PC-9 (cell line): ENCODE data around the gene DISC1. TPM values are rescaled to one million over a fixed set of nuclear protein-coding genes. Genes with fewer than 3 reads are reported as not detected.

Experiments used
- BruUV-seq: library from RNA; stranded (reverse); fragments of 400-500 nt; replicated peaks from 2 replicates; lab custom pipeline; 2021; lab: Mats Ljungman, UMichigan
- CTCF ChIA-PET: fragments of 300-600 bp; sonication (Branson Sonifier 250); formaldehyde crosslinking; loops from one replicate; lab custom pipeline; 2022; ENCODE audit warnings: antibody characterized with exemption; lab: Charles Lee
- POLR2A ChIA-PET: fragments of 300-600 bp; sonication (Branson Sonifier 250); formaldehyde crosslinking; loops from one replicate; lab custom pipeline; 2022; ENCODE audit warnings: antibody characterized with exemption; ENCODE audit not compliant: unreplicated experiment; lab: Charles Lee
- DNase-seq, 2 experiments: peaks; one replicate each; pipeline versions ENCODE4 v3.0.0 to v3.0.0-alpha.2; 2015 to 2022; ENCODE audit warnings: mixed read lengths in 1 of 2
- H2AFZ ChIP-seq: fragments of 200-600 bp; sonication (generic); 2 replicates; pipeline ENCODE4 v1.8.1; 2017; ENCODE audit warnings: antibody characterized with exemption
- H3F3A ChIP-seq: fragments of 200-600 bp; sonication (generic); 2 replicates; pipeline ENCODE4 v1.8.1; 2017; ENCODE audit warnings: antibody characterized with exemption, mild to moderate bottlenecking, low read depth; ENCODE audit not compliant: insufficient read depth
- H3K27ac ChIP-seq: fragments of 200-600 bp; sonication (generic); 2 replicates; pipeline ENCODE4 v1.6.1; 2016; ENCODE audit warnings: mixed run types
- H3K27me3 ChIP-seq: fragments of 200-600 bp; sonication (generic); 2 replicates; pipeline ENCODE4 v1.6.1; 2016; ENCODE audit warnings: low read depth, mixed run types; ENCODE audit not compliant: insufficient read depth
- H3K36me3 ChIP-seq: fragments of 200-600 bp; sonication (generic); 2 replicates; pipeline ENCODE4 v1.6.1; 2016; ENCODE audit warnings: low read depth, mixed run types
- H3K4me1 ChIP-seq: fragments of 200-600 bp; sonication (generic); replicated peaks from 2 replicates; pipeline ENCODE4 v1.6.1; 2016; ENCODE audit warnings: mixed run types; ENCODE audit not compliant: insufficient read depth
- H3K4me2 ChIP-seq: fragments of 200-600 bp; sonication (generic); 2 replicates; pipeline ENCODE4 v1.6.1; 2017; ENCODE audit warnings: mixed run types
- H3K4me3 ChIP-seq: fragments of 200-600 bp; sonication (generic); 2 replicates; pipeline ENCODE4 v1.6.1; 2016; ENCODE audit warnings: mixed run types
- H3K79me2 ChIP-seq: fragments of 200-600 bp; sonication (generic); 2 replicates; pipeline ENCODE4 v1.6.1; 2017; ENCODE audit warnings: low read depth, mixed run types
- H3K9me2 ChIP-seq: fragments of 200-600 bp; sonication (generic); 2 replicates; pipeline ENCODE4 v1.8.1; 2017; ENCODE audit warnings: mild to moderate bottlenecking; ENCODE audit not compliant: insufficient read depth
- H3K9me3 ChIP-seq: fragments of 200-600 bp; sonication (generic); 2 replicates; pipeline ENCODE4 v1.8.1; 2016; ENCODE audit warnings: low read depth; ENCODE audit not compliant: insufficient read depth
- H4K20me1 ChIP-seq: fragments of 200-600 bp; sonication (generic); 2 replicates; pipeline ENCODE4 v1.8.1; 2017; ENCODE audit not compliant: insufficient read depth
- EZH2 ChIP-seq: fragments of 200-600 bp; sonication (generic); IDR thresholded peaks from 2 replicates; pipeline ENCODE4 v1.8.0; 2017; ENCODE audit warnings: antibody characterized with exemption, low read depth
- intact Hi-C: fragments of 100-400 bp; cut with micrococcal nuclease; formaldehyde crosslinking; loops from one replicate; pipeline ENCODE4 v1.10.0; 2022; ENCODE audit not compliant: unreplicated experiment
- total RNA-seq: library from RNA; stranded (reverse); gene quantifications from 2 replicates; pipeline ENCODE4 v1.2.3, GENCODE V29; 2021
- TF ChIP-seq, protein P1 (sequence below): fragments of 200-600 bp; sonication (generic); conservative IDR thresholded peaks from 2 replicates; pipeline ENCODE4 v1.6.1; 2017; ENCODE audit warnings: mixed run types, antibody characterized with exemption, mild to moderate bottlenecking, moderate library complexity

The DISC1 gene
- total RNA-seq, 1 experiment from 2014 or later = 7.4 TPM

DNA sequence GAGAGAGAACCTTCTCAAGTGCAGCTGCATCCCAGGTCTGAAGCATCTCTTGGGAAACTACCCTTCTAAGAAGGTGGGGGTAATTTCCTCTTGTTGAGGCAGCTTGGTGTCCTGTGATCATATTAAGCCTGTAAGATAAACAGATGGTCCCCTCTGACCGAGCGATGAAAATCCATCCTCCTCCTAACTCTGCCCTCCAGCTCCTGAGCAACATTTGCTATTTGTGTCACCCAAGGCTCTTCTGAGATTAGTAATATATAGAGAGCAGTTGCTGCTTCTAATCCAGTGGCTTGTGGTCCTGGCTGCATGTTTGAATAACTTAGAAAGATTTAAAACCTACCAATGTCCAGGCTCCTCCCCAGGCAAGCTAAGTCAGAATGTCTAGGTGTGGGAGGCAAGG is 123.7 kb downstream of the DISC1 start:
- Histone ChIP-seq H3K27me3 (no peaks in the 10 kb centered on the region), H3K4me2 (no peak overlapping the region), H3K4me1 (no peaks in the 10 kb centered on the region), H4K20me1 (no peaks in the 10 kb centered on the region), H3K4me3 (no peak overlapping the region), H2AFZ (no peak overlapping the region), H3K9me2 (no peaks in the 10 kb centered on the region), H3K79me2 (no peaks in the 10 kb centered on the region), H3K36me3 (0 out of 2 replicates have a peak, but pooled peaks cover 3% of the 10 kb centered on the region), H3F3A (no peaks in the 10 kb centered on the region), H3K9me3 (peaks cover 3% of the 10 kb centered on the region; the same call in 1 of the 2 replicates), H3K27ac (no peak overlapping the region)
- DNase-seq = no peak
- CTCF ChIA-PET = no interaction called here
- no TSS peak for BruUV-seq
- intact Hi-C loops = no loop called here
- POLR2A ChIA-PET = interaction anchor here (0.7 kb wide), 1 partner anchor 107 kb away, joined by 3 read pairs; no protein-coding TSS in a partner anchor
- TF ChIP-seq EZH2 = no peak
- TF ChIP-seq, protein P1, sequence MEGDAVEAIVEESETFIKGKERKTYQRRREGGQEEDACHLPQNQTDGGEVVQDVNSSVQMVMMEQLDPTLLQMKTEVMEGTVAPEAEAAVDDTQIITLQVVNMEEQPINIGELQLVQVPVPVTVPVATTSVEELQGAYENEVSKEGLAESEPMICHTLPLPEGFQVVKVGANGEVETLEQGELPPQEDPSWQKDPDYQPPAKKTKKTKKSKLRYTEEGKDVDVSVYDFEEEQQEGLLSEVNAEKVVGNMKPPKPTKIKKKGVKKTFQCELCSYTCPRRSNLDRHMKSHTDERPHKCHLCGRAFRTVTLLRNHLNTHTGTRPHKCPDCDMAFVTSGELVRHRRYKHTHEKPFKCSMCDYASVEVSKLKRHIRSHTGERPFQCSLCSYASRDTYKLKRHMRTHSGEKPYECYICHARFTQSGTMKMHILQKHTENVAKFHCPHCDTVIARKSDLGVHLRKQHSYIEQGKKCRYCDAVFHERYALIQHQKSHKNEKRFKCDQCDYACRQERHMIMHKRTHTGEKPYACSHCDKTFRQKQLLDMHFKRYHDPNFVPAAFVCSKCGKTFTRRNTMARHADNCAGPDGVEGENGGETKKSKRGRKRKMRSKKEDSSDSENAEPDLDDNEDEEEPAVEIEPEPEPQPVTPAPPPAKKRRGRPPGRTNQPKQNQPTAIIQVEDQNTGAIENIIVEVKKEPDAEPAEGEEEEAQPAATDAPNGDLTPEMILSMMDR = no peak

DNA sequence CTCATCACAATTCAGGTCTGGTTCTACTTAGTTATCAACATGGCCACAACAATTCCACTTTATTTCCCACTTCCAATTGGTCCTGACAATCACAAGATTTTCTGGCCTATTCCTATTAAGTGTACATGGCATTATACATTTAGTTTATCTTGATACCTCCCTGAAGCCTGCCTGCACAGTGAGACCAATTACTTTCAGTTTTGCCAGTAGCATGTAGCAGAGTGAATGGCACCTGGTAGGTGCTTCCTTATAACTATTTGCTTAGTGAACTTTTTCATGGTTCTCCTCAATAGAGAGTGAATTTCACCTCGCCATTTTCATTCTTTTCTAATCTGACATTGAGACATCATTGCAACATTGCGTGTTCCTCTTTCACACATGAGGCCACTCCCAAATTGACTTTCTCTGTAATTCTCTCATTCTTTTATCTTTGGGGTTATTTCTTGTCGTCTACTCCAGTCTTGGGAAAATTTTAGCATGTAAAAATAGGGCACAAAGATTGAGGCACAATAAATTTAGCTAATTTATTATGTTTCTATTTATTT is 124.3 kb downstream of the DISC1 start:
- intact Hi-C loops = no loop called here
- CTCF ChIA-PET = no interaction called here
- no TSS peak for BruUV-seq

DNA sequence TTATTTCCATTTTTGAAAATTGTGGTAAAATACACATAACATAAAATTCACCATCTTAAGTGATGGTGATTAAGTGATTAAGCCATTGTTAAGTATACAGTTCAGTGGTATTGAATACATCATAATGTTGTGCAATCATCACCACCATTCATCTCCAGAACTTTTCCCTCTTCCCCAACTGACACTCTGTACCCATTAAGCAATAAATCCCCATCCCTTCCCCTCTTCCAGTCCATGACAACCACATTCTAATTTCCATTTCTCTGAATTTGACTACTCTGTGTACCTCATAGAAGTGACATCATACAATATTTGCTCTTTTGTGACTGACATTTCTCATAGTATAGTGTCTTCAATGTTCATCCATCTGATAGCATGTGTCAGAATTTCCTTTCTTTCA is 124.8 kb downstream of the DISC1 start:
- POLR2A ChIA-PET = no interaction called here
- Histone ChIP-seq H3K36me3 (0 out of 2 replicates have a peak, but pooled peaks cover 3% of the 10 kb centered on the region), H3K9me2 (no peaks in the 10 kb centered on the region), H3K79me2 (no peaks in the 10 kb centered on the region), H3K9me3 (peaks cover 3% of the 10 kb centered on the region; the same call in 1 of the 2 replicates), H3K4me1 (no peaks in the 10 kb centered on the region), H3K4me3 (no peak overlapping the region), H3K4me2 (no peak overlapping the region), H3K27ac (no peak overlapping the region), H2AFZ (no peak overlapping the region), H3K27me3 (no peaks in the 10 kb centered on the region), H3F3A (no peaks in the 10 kb centered on the region), H4K20me1 (no peaks in the 10 kb centered on the region)
- intact Hi-C loops = no loop called here
- CTCF ChIA-PET = no interaction called here
- DNase-seq = no peak
- TF ChIP-seq, protein P1 = no peak
- TF ChIP-seq EZH2 = no peak
- no TSS peak for BruUV-seq

More for the DNA sequence above, 124.3 kb downstream of the DISC1 start:
- Histone ChIP-seq H3F3A (no peaks in the 10 kb centered on the region), H3K36me3 (0 out of 2 replicates have a peak, but pooled peaks cover 3% of the 10 kb centered on the region), H3K9me3 (peaks cover 3% of the 10 kb centered on the region; the same call in 1 of the 2 replicates), H3K4me2 (no peak overlapping the region), H3K27ac (no peak overlapping the region), H3K4me1 (no peaks in the 10 kb centered on the region), H2AFZ (no peak overlapping the region), H3K9me2 (no peaks in the 10 kb centered on the region), H4K20me1 (no peaks in the 10 kb centered on the region), H3K79me2 (no peaks in the 10 kb centered on the region), H3K27me3 (no peaks in the 10 kb centered on the region), H3K4me3 (no peak overlapping the region)
- TF ChIP-seq EZH2 = no peak
- TF ChIP-seq, protein P1 = no peak
- DNase-seq = no peak
- POLR2A ChIA-PET = no interaction called here
